IPS DF 6.9 (cell line): ENCODE results near the gene CD274.
"Not testable (repeated sequence)": the region's sequence is repeated elsewhere in the genome, so short reads cannot be mapped to it uniquely, and the experiment has no call there.

Experiments used
- DNase-seq: peaks from one replicate; pipeline ENCODE4 v3.0.0-alpha.2; 2013; ENCODE audit warnings: low read depth, low spot score
- H3K27ac ChIP-seq: one replicate; pipeline ENCODE4 v1.5.1; 2013; ENCODE audit warnings: low read length, control low read depth
- H3K27me3 ChIP-seq: 2 replicates; pipeline ENCODE4 v1.6.1; 2013; ENCODE audit warnings: mild to moderate bottlenecking, low read length; ENCODE audit not compliant: control insufficient read depth, insufficient read depth
- H3K36me3 ChIP-seq: 2 replicates; pipeline ENCODE4 v1.6.1; 2013; ENCODE audit warnings: low read length; ENCODE audit not compliant: control insufficient read depth, insufficient read depth
- H3K4me1 ChIP-seq: 2 replicates; pipeline ENCODE4 v1.6.1; 2013; ENCODE audit warnings: low read length; ENCODE audit not compliant: control insufficient read depth, insufficient read depth
- H3K4me3 ChIP-seq: 2 replicates; pipeline ENCODE4 v1.5.1; 2013; ENCODE audit warnings: mild to moderate bottlenecking, low read length
- H3K9me3 ChIP-seq: 2 replicates; pipeline ENCODE4 v1.6.1; 2013; ENCODE audit warnings: low read length, inconsistent platforms; ENCODE audit not compliant: control insufficient read depth, insufficient read depth
- WGBS: extraction: QIAGEN DNeasy Blood & Tissue Kit; methylation state at CpG from one replicate; pipeline ENCODE4 v1.1.7; 2013; ENCODE audit warnings: mixed read lengths, missing lambda C conversion rate; ENCODE audit not compliant: insufficient read length, insufficient coverage; 5-methylcytosine and 5-hydroxymethylcytosine counted together

The CD274 gene

DNA sequence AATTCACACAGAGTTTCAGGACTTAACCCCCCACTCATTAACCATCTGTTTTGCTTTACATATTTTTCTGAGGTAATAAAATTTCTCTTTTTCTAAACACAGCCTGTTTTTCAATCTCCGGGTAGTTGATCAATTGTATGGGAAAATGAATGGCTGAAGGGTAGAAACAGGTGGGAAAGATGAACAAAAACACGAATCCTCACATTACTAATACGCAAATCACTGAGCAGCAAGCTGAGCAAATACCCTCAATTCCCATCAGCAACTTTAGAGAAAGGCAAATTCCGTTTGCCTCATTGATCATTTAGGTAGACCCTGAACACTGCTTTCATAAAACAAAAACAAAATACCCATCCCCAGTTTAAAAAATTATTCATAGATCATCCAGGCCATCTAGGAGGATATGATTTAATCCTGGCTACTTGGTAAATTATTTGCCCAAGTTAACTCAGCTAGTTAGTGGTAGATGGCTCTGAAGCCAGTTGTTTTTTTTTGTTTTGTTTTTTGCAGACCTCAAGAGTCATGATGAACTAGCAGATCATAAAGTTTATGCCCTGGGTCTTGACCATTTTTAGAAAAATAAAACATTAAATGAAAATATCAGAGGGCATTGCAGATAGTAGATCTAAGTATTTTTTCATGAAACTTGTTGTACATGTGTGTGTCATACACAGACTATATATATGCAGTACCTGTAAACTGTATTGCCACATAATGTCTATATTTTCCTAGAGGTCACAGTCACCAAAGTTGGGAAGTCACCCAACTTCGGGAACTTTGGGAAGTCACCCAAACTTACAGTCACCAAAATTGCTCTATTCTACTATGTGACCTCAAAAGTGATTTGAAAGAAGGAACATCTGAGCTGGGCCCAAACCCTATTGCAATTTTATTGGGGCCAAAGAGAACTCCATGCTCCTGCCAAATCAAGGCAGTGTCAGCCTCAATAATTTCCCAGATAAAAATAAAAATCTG, 1.6 kb upstream of the CD274 start:
- no peaks in the 10 kb centered on the region for H3K36me3 ChIP-seq
- H3K27ac ChIP-seq = no peak overlapping the region
- H3K4me1 ChIP-seq = no peaks in the 10 kb centered on the region
- H3K4me3 ChIP-seq = no peak overlapping the region
- no peak for DNase-seq
- H3K27me3 ChIP-seq = no peaks in the 10 kb centered on the region
- WGBS = no CpG with 5 or more reads among the region's 5 CpGs
- no peaks in the 10 kb centered on the region for H3K9me3 ChIP-seq

DNA sequence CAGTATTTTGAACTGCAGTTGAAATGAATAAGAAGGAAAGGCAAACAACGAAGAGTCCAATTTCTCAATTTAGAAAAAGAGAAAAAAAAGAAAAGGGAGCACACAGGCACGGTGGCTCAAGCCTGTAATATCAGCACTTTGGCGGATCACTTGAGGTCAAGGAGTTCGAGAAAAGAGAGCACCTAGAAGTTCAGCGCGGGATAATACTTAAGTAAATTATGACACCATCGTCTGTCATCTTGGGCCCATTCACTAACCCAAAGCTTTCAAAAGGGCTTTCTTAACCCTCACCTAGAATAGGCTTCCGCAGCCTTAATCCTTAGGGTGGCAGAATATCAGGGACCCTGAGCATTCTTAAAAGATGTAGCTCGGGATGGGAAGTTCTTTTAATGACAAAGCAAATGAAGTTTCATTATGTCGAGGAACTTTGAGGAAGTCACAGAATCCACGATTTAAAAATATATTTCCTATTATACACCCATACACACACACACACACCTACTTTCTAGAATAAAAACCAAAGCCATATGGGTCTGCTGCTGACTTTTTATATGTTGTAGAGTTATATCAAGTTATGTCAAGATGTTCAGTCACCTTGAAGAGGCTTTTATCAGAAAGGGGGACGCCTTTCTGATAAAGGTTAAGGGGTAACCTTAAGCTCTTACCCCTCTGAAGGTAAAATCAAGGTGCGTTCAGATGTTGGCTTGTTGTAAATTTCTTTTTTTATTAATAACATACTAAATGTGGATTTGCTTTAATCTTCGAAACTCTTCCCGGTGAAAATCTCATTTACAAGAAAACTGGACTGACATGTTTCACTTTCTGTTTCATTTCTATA, 602 bp upstream of the CD274 start:
- Histone ChIP-seq H3K27me3 (no peaks in the 10 kb centered on the region), H3K27ac (no peak overlapping the region), H3K4me3 (no peak overlapping the region; the same call in 1 of the 2 replicates)

DNA sequence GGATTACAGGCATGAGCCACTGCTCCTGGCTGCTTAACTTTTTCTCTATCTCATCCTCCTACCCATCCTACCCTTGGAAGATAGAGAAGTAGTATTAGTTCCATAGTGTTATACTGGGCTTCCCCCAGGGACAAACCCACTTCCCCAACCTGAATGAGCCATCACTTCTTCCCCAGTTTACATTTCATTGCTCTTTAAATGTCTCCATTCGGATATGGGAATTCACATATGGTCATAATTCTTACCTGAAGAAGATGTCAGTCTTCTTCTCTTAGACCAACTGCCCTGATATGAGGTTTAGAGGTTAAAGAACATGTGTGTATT, 1.9 kb downstream of the CD274 start:
- Histone ChIP-seq H3K9me3 (no peaks in the 10 kb centered on the region), H3K4me1 (no peaks in the 10 kb centered on the region), H3K4me3 (no peak overlapping the region), H3K27ac (no peak overlapping the region), H3K27me3 (no peaks in the 10 kb centered on the region), H3K36me3 (no peaks in the 10 kb centered on the region)
- WGBS = no CpG with 5 or more reads among the region's 1 CpG
- DNase-seq = no peak

More for the DNA sequence above, 602 bp upstream of the CD274 start:
- no peaks in the 10 kb centered on the region for H3K4me1 ChIP-seq
- no peak for DNase-seq
- no peaks in the 10 kb centered on the region for H3K36me3 ChIP-seq
- H3K9me3 ChIP-seq = no peaks in the 10 kb centered on the region
- no CpG with 5 or more reads among the region's 15 CpGs for WGBS

DNA sequence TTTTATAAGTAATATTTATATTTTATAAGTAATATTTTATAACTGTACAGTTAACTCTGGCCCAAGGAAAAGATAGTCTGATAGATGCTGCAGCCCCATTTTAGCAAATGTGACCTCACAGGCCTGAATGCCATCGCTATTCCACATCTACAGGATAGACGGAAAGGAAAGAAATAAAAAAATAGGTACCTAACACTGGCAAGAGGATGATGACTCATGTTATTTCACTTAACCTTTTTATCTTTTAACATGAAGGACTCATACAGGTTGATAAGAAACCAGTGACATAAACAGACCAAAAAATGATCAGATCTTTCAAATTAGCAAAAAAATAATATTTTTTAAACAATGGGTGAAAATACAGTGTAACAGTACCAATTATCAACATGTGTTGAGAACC, 2.7 kb downstream of the CD274 start:
- Histone ChIP-seq H3K4me1 (no peaks in the 10 kb centered on the region), H3K27ac (no peak overlapping the region), H3K27me3 (no peaks in the 10 kb centered on the region), H3K4me3 (no peak overlapping the region), H3K36me3 (no peaks in the 10 kb centered on the region), H3K9me3 (no peaks in the 10 kb centered on the region)
- no peak for DNase-seq
- no CpG with 5 or more reads among the region's 2 CpGs for WGBS

DNA sequence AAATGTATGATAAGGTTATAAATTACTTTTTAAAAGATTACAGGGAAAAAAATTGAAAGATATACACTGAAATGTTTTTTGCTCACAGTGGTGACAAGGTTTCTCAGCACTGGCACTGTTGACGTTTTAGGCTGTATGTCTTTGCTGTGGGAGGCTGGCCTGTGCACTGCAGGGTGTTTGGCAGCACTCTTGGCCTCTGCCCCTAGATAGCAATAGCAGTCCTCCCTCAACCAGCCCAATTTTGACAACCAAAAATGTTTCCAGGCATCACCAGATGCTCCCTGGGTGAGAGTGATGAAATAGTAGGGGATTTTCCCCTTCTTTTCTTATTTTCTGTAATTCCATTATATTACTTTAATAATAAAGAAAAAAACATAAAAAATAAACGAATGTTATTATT, 3.3 kb downstream of the CD274 start:
- H3K36me3 ChIP-seq = no peaks in the 10 kb centered on the region
- H3K27me3 ChIP-seq = no peaks in the 10 kb centered on the region
- H3K27ac ChIP-seq = no peak overlapping the region
- H3K9me3 ChIP-seq = no peaks in the 10 kb centered on the region
- H3K4me3 ChIP-seq = no peak overlapping the region
- no peak for DNase-seq
- no peaks in the 10 kb centered on the region for H3K4me1 ChIP-seq
- WGBS = no CpG with 5 or more reads among the region's 2 CpGs

DNA sequence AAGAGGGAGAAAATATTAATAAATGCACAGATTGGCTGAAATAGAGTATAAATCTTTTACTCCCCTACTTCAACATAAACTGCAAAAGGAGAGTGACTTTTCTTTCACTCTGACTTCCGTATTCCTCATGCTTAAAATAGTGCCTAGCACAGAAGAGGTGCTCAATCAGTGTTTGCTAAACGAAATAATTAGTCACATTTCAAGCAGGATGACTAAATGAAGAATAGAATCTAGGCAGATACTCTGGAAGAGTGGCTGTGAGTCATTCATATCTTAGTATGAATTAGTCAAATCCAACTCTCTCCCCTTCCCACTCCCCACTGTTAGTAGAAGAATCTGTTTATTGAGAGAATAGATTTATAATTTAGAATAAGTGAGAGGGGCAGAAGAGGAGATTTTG, 4.8 kb downstream of the CD274 start:
- H3K36me3 ChIP-seq = no peaks in the 10 kb centered on the region
- H3K4me1 ChIP-seq = no peaks in the 10 kb centered on the region
- DNase-seq = no peak
- no peaks in the 10 kb centered on the region for H3K27me3 ChIP-seq
- no peaks in the 10 kb centered on the region for H3K9me3 ChIP-seq
- H3K4me3 ChIP-seq = no peak overlapping the region
- H3K27ac ChIP-seq = no peak overlapping the region
- WGBS = no CpG with 5 or more reads among the region's 2 CpGs

DNA sequence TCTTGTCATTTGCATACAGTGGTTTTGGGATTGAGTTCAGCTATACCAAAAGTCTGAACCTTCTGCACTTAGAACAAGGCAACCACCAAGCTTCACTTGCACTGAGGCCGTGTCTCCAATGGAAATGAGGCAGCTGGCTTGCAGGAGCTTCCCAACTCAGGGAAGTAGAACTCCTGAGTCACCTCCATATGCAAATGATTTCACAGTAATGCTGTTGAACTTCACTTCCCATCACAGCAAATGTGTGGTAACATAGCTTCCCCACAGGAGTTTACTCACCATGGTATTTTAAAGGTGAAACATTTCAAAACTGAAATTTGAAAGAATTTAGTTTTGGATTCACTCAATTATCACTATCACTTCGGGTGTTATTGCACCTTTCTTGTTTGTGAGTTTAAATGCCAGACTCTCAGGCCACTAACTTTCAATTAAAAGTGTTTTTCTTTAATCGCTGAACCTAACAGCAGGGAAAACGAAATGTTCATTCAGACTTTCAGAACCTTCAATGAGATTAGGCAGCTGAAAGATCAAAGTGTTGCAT, 9.0 kb downstream of the CD274 start:
- no peak overlapping the region for H3K4me3 ChIP-seq
- H3K9me3 ChIP-seq = no peaks in the 10 kb centered on the region
- no peaks in the 10 kb centered on the region for H3K36me3 ChIP-seq
- no peaks in the 10 kb centered on the region for H3K4me1 ChIP-seq
- DNase-seq = no peak
- no peaks in the 10 kb centered on the region for H3K27me3 ChIP-seq
- no CpG with 5 or more reads among the region's 4 CpGs for WGBS
- H3K27ac ChIP-seq = no peak overlapping the region

DNA sequence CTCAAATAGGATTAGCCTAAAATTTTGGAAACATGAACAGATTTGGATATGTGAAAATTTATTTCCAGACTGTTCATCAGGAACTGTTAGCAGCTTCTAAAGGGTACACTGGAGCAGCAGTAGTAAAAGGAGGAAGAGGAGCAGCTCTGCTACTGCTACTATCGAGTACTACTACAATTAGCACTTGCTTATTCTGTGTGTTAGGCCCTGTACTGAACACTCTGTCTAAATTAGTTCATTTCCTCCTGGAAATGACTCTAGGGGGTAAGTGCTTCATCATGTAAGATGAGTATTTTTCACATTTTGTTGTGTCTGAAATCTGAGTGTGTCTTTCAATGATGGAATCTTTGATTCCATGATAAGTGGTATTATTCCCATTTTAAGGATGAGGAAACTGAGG, 9.8 kb downstream of the CD274 start:
- H3K4me3 ChIP-seq = no peak overlapping the region
- DNase-seq = no peak
- no peaks in the 10 kb centered on the region for H3K4me1 ChIP-seq
- WGBS = no CpG with 5 or more reads among the region's 1 CpG
- H3K27me3 ChIP-seq = no peaks in the 10 kb centered on the region
- H3K9me3 ChIP-seq = no peaks in the 10 kb centered on the region
- no peaks in the 10 kb centered on the region for H3K36me3 ChIP-seq
- no peak overlapping the region for H3K27ac ChIP-seq

DNA sequence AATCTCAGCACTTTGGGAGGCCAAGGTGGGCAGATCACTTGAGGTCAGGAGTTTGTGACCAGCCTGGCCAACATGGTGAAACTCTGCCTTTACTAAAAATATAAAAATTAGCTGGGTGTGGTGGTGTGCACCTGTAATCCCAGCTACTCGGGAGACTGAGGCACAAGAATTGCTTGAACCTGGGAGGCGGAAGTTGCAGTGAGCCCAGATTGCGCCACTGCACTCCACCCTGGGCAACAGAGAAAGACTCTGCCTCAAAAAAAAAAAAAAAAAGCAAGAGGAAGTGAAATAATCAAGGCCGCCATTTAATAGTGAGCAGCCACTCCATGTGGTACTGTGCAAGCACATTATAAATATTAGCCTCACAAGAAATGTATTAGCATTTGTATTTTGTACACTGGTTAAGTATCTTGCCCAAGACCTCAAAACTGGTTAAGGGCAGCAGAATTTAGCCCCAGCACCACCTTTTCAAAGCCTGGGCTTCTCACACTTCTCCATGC, 14.5 kb downstream of the CD274 start:
- H3K27ac ChIP-seq, H3K9me3 ChIP-seq, H3K4me3 ChIP-seq, H3K4me1 ChIP-seq, H3K27me3 ChIP-seq, H3K36me3 ChIP-seq, DNase-seq: not testable (repeated sequence)
- WGBS = no CpG with 5 or more reads among the region's 4 CpGs

DNA sequence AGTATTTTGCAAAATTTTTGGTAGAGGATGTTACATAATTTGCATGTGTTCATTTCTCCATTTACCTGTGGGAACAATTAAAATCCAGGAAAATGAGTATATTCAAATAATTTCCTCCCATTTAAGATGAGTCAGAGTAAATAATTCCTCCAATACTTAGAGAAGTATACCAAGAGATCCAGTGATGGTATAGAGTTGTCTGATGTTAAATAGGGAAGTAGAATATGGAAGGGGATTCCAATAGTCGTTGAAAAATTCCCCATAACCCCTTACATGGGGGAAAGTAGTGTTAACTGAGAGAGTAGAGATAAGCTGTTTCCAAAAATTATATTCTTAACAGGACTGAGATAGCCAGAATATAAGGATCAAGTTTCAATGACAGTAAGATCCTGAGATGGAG, 15.7 kb downstream of the CD274 start:
- no peak overlapping the region for H3K4me3 ChIP-seq
- no peak for DNase-seq

More for the DNA sequence above, 15.7 kb downstream of the CD274 start:
- Histone ChIP-seq H3K4me1 (no peaks in the 10 kb centered on the region), H3K36me3 (no peaks in the 10 kb centered on the region), H3K9me3 (no peaks in the 10 kb centered on the region), H3K27ac (no peak overlapping the region), H3K27me3 (no peaks in the 10 kb centered on the region)
- WGBS = no CpG with 5 or more reads among the region's 1 CpG
